HL-60/S4 treated with retinoic acid at 250 ng/mL for 4 days and 3 days (cell line): ENCODE data around the gene TMEM106C.

Experiments
- in situ Hi-C: fragments of 300-500 bp; cut with MboI; formaldehyde crosslinking; loops from 2 replicates; pipeline ENCODE4 v1.7.0; 2022; ENCODE audit warnings: low sequenced_read_pairs

Gene TMEM106C

GRCh38 chr12:48013287-48013686 is 49.9 kb downstream of the TMEM106C start:
- in situ Hi-C loops: no loop called here

- in situ Hi-C loops: no loop called here
These were observed 51.7 kb downstream of the TMEM106C start for GRCh38 chr12:48015129-48015528.

- in situ Hi-C loops: no loop called here
These were observed 52.6 kb downstream of the TMEM106C start for GRCh38 chr12:48015954-48016353.

DNA sequence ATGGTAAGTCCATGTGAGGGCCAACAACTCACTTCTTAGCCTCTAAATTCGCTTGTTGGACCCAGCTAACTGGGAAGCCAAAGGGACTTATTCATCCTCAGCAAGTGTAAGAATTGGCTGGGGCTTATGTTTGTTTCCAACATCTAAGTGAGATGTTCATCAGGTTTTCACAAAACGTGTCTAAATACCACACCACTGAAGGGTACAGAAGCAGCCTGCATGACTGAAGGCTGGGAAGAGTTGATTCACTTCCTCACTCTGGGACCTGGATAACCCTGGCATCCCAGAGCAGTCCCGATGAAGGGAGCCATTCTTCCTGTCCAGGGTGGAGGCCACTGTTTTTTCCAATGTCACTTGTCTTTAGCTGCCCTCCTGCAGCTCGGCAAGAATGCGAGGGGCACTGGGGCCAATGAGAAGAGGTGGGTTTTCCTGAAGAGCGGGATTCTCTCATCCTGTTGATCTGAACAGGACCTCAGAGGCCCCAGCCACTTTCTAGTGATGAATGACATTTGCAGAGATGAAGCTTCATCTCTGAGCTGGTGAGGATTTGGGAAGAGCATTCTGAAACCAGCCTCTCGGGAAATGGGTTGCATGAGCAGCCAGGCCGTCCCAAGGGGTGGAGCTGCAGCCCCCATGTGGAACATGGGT is 53.1 kb downstream of the TMEM106C start:
- in situ Hi-C loops: no loop called here

- in situ Hi-C loops: no loop called here
These were observed 54.1 kb downstream of the TMEM106C start for GRCh38 chr12:48017496-48017895.

GRCh38 chr12:48017921-48018617 is 54.7 kb downstream of the TMEM106C start:
- in situ Hi-C loops: no loop called here
